Head of caudate nucleus (tissue), 42 donors: Measurements from ENCODE around the gene TARBP2.

Experiments
- DNase-seq, 42 donors: peaks; one replicate each; pipeline versions ENCODE4 v3.0.0 to v3.0.0-alpha.2; 2020 to 2021; ENCODE audit warnings: mixed read lengths in 7 of 42
- intact Hi-C: fragments of 100-400 bp; cut with DNase I; formaldehyde crosslinking; loops from one replicate; pipeline ENCODE4 v1.15.0; 2022

Gene TARBP2

GRCh38 chr12:53492188-53492587 is 8.9 kb upstream of the TARBP2 start:
- intact Hi-C loops = loop anchor here (5.0 kb wide), 1 partner anchor 40 kb away; the partner anchor contains the start of gene PCBP2
- no peak for DNase-seq

GRCh38 chr12:53492830-53493609 is 8.1 kb upstream of the TARBP2 start:
- intact Hi-C loops = loop anchor here (5.0 kb wide), 1 partner anchor 41 kb away; the partner anchor contains the start of gene PCBP2
- DNase-seq = peak; percentile 93 to 99 (median 96)

GRCh38 chr12:53493610-53494391 is 7.3 kb upstream of the TARBP2 start:
- peak in 3 of 42 donors; percentile 22 to 47 (median 39) for DNase-seq
- intact Hi-C loops = loop anchor here (5.0 kb wide), 1 partner anchor 42 kb away; the partner anchor contains the start of gene PCBP2

- intact Hi-C loops = no loop called here
- peak in 6 of 42 donors; percentile 32 to 63 (median 59) for DNase-seq
These were observed 5.0 kb upstream of the TARBP2 start for GRCh38 chr12:53495903-53496751.

- no peak for DNase-seq
- intact Hi-C loops = no loop called here
These were observed 4.4 kb upstream of the TARBP2 start for GRCh38 chr12:53496752-53497032.

GRCh38 chr12:53497461-53497860 is 3.6 kb upstream of the TARBP2 start:
- intact Hi-C loops = no loop called here
- DNase-seq = no peak

GRCh38 chr12:53498235-53498630 is 2.9 kb upstream of the TARBP2 start:
- intact Hi-C loops = no loop called here
- peak in 3 of 42 donors; percentile 47 to 59 (median 49) for DNase-seq

GRCh38 chr12:53499266-53500141 is 1.6 kb upstream of the TARBP2 start, which contains the start of gene MAP3K12:
MAP3K12 (minus strand) TSS chr12:53499458; CDS start chr12:53487391, 12,067 bp downstream.
- intact Hi-C loops = loop anchor here (10.0 kb wide), 1 partner anchor 145 kb away; no protein-coding TSS in a partner anchor
- DNase-seq = peak; percentile 44 to 92 (median 80)

GRCh38 chr12:53500142-53500775 is 824 bp upstream of the TARBP2 start:
- intact Hi-C loops = loop anchor here (10.0 kb wide), 1 partner anchor 145 kb away; no protein-coding TSS in a partner anchor
- peak in 6 of 42 donors; percentile 20 to 61 (median 54) for DNase-seq

GRCh38 chr12:53501615-53502181 is 615 bp downstream of the TARBP2 start:
- peak in 1 of 42 donors; percentile 79 for DNase-seq
- intact Hi-C loops = loop anchor here (10.0 kb wide), 1 partner anchor 147 kb away; no protein-coding TSS in a partner anchor

GRCh38 chr12:53502331-53502730 is 1.2 kb downstream of the TARBP2 start:
- intact Hi-C loops = loop anchor here (10.0 kb wide), 1 partner anchor 148 kb away; no protein-coding TSS in a partner anchor
- DNase-seq = peak in 1 of 42 donors; percentile 26

GRCh38 chr12:53502983-53503728 is 2.1 kb downstream of the TARBP2 start:
- DNase-seq = no peak
- intact Hi-C loops = loop anchor here (10.0 kb wide), 1 partner anchor 148 kb away; no protein-coding TSS in a partner anchor

- intact Hi-C loops = loop anchor here (10.0 kb wide), 1 partner anchor 149 kb away; no protein-coding TSS in a partner anchor
- DNase-seq = peak in 25 of 42 donors; percentile 29 to 85 (median 55)
These were observed 3.2 kb downstream of the TARBP2 start for GRCh38 chr12:53504004-53504920.

GRCh38 chr12:53505086-53505485 is 4.0 kb downstream of the TARBP2 start:
- peak in 16 of 42 donors; percentile 24 to 84 (median 59) for DNase-seq
- intact Hi-C loops = loop anchor here (10.0 kb wide), 1 partner anchor 150 kb away; no protein-coding TSS in a partner anchor
